Measurements from ENCODE around the gene SUPT20HL2. TPM values are rescaled to one million over a fixed set of nuclear protein-coding genes. Genes with fewer than 3 reads are reported as not detected.

SUPT20HL2 gene
- total RNA-seq, 1 experiment from 2014 or later: not detected

- Histone ChIP-seq H3K4me3 (no peak overlapping the region), H3F3A (ENCODE audit: insufficient read depth, low read depth) (no peaks in the 10 kb centered on the region), H2AFZ (no peak overlapping the region), H3K27me3 (ENCODE audit: insufficient read depth, low read depth) (no peaks in the 10 kb centered on the region), H3K4me1 (replicated peaks; ENCODE audit: insufficient read depth) (no peaks in the 10 kb centered on the region), H3K36me3 (ENCODE audit: low read depth) (no peaks in the 10 kb centered on the region), H3K9me2 (ENCODE audit: insufficient read depth) (no peaks in the 10 kb centered on the region), H3K4me2 (no peak overlapping the region), H3K9me3 (ENCODE audit: insufficient read depth, low read depth) (no peaks in the 10 kb centered on the region), H4K20me1 (ENCODE audit: insufficient read depth) (no peaks in the 10 kb centered on the region), H3K79me2 (ENCODE audit: low read depth) (no peaks in the 10 kb centered on the region), H3K27ac (no peak overlapping the region)
- no peak for DNase-seq
- no TSS peak for BruUV-seq (replicated peaks)
- ChIA-PET CTCF (no interaction called here), POLR2A (ENCODE audit: unreplicated experiment) (no interaction called here)
- intact Hi-C loops (cut with micrococcal nuclease; ENCODE audit: unreplicated experiment): no loop called here
- no peak for TF ChIP-seq EZH2 (IDR thresholded peaks at IDR 0.05; ENCODE audit: low read depth)
- TF ChIP-seq CTCF (conservative IDR thresholded peaks at IDR 0.05): no peak
Observed at GRCh38 chrX:24357106-24357505, 43.2 kb upstream of the SUPT20HL2 start.

GRCh38 chrX:24355095-24355494, 41.2 kb upstream of the SUPT20HL2 start:
- H4K20me1 ChIP-seq (ENCODE audit: insufficient read depth): no peaks in the 10 kb centered on the region
- POLR2A ChIA-PET (ENCODE audit: unreplicated experiment): no interaction called here
- no peak for DNase-seq
- H3K4me3 ChIP-seq: no peak overlapping the region
- no peaks in the 10 kb centered on the region for H3K4me1 ChIP-seq (replicated peaks; ENCODE audit: insufficient read depth)
- H3K4me2 ChIP-seq: no peak overlapping the region
- BruUV-seq (replicated peaks): no TSS peak
- H3K9me3 ChIP-seq (ENCODE audit: insufficient read depth, low read depth): no peaks in the 10 kb centered on the region
- H3K27me3 ChIP-seq (ENCODE audit: insufficient read depth, low read depth): no peaks in the 10 kb centered on the region
- TF ChIP-seq CTCF (conservative IDR thresholded peaks at IDR 0.05): no peak
- TF ChIP-seq EZH2 (IDR thresholded peaks at IDR 0.05; ENCODE audit: low read depth): no peak
- H3F3A ChIP-seq (ENCODE audit: insufficient read depth, low read depth): no peaks in the 10 kb centered on the region
- no peak overlapping the region for H3K27ac ChIP-seq
- intact Hi-C loops (cut with micrococcal nuclease; ENCODE audit: unreplicated experiment): no loop called here
- no peaks in the 10 kb centered on the region for H3K36me3 ChIP-seq (ENCODE audit: low read depth)
- H3K9me2 ChIP-seq (ENCODE audit: insufficient read depth): no peaks in the 10 kb centered on the region
- no peaks in the 10 kb centered on the region for H3K79me2 ChIP-seq (ENCODE audit: low read depth)
- H2AFZ ChIP-seq: no peak overlapping the region
- CTCF ChIA-PET: no interaction called here

GRCh38 chrX:24350217-24350616, 36.3 kb upstream of the SUPT20HL2 start:
- H3K4me2 ChIP-seq: no peak overlapping the region
- H3F3A ChIP-seq (ENCODE audit: insufficient read depth, low read depth): no peaks in the 10 kb centered on the region

More at GRCh38 chrX:24350217-24350616, 36.3 kb upstream of the SUPT20HL2 start:
- H2AFZ ChIP-seq: no peak overlapping the region
- H3K4me3 ChIP-seq: no peak overlapping the region
- H3K9me2 ChIP-seq (ENCODE audit: insufficient read depth): no peaks in the 10 kb centered on the region
- H3K79me2 ChIP-seq (ENCODE audit: low read depth): no peaks in the 10 kb centered on the region
- ChIA-PET POLR2A (ENCODE audit: unreplicated experiment) (no interaction called here), CTCF (no interaction called here)
- BruUV-seq (replicated peaks): no TSS peak
- no peak for DNase-seq
- TF ChIP-seq CTCF (conservative IDR thresholded peaks at IDR 0.05) (no peak), EZH2 (IDR thresholded peaks at IDR 0.05; ENCODE audit: low read depth) (no peak)
- H3K27ac ChIP-seq: no peak overlapping the region
- no peaks in the 10 kb centered on the region for H3K9me3 ChIP-seq (ENCODE audit: insufficient read depth, low read depth)
- no peaks in the 10 kb centered on the region for H3K4me1 ChIP-seq (replicated peaks; ENCODE audit: insufficient read depth)
- intact Hi-C loops (cut with micrococcal nuclease; ENCODE audit: unreplicated experiment): no loop called here
- no peaks in the 10 kb centered on the region for H3K36me3 ChIP-seq (ENCODE audit: low read depth)
- no peaks in the 10 kb centered on the region for H4K20me1 ChIP-seq (ENCODE audit: insufficient read depth)
- no peaks in the 10 kb centered on the region for H3K27me3 ChIP-seq (ENCODE audit: insufficient read depth, low read depth)

All from PC-9 (cell line).